PC-3 (cell line): Measurements from ENCODE around the gene MAFF. TPM values are rescaled to one million over a fixed set of nuclear protein-coding genes. Genes with fewer than 3 reads are reported as not detected.

Experiments
- ATAC-seq: fragments of 200-7000 bp; cut with Tn5 transposase; 2 replicates; pipeline ENCODE4 v1.9.1; 2020; ENCODE audit warnings: mild to moderate bottlenecking, moderate library complexity
- BruUV-seq: library from RNA; stranded (reverse); fragments of 400-500 nt; replicated peaks from 2 replicates; lab custom pipeline; 2021; lab: Mats Ljungman, UMichigan
- CTCF ChIA-PET: fragments of 300-600 bp; sonication (Branson Sonifier 250); formaldehyde crosslinking; loops from one replicate; lab custom pipeline; 2022; ENCODE audit warnings: antibody characterized with exemption; lab: Charles Lee
- POLR2A ChIA-PET: fragments of 300-600 bp; sonication (Branson Sonifier 250); formaldehyde crosslinking; loops from one replicate; lab custom pipeline; 2022; ENCODE audit warnings: antibody characterized with exemption; ENCODE audit not compliant: unreplicated experiment; lab: Charles Lee
- DNase-seq: peaks from one replicate; pipeline ENCODE4 v3.0.0-alpha.2; 2015
- H2AFZ ChIP-seq: fragments of 300-600 bp; sonication (generic); 2 replicates; pipeline ENCODE4 v1.6.0; 2016; ENCODE audit warnings: antibody characterized with exemption, low read length
- H3F3A ChIP-seq: fragments of 300-600 bp; sonication (generic); one replicate; pipeline ENCODE4 v1.6.0; 2017; ENCODE audit warnings: antibody characterized with exemption, low read length, control low read depth, mild to moderate bottlenecking; ENCODE audit not compliant: unreplicated experiment
- H3K27ac ChIP-seq: fragments of 300-600 bp; sonication (generic); 2 replicates; pipeline ENCODE4 v1.5.1; 2016; ENCODE audit warnings: mild to moderate bottlenecking, low read length
- H3K27me3 ChIP-seq: fragments of 300-600 bp; sonication (generic); 2 replicates; pipeline ENCODE4 v1.6.1; 2016; ENCODE audit warnings: low read length, mixed read lengths
- H3K36me3 ChIP-seq: fragments of 300-600 bp; sonication (generic); 2 replicates; pipeline ENCODE4 v1.6.1; 2016; ENCODE audit warnings: low read depth, mixed run types, low read length, mixed read lengths
- H3K4me1 ChIP-seq: fragments of 300-600 bp; sonication (generic); 2 replicates; pipeline ENCODE4 v1.5.1; 2016; ENCODE audit warnings: low read length; ENCODE audit not compliant: insufficient read depth
- H3K4me2 ChIP-seq: fragments of 300-600 bp; sonication (generic); 2 replicates; pipeline ENCODE4 v1.6.0; 2016; ENCODE audit warnings: low read length
- H3K4me3 ChIP-seq: fragments of 300-600 bp; sonication (generic); 2 replicates; pipeline ENCODE4 v1.5.1; 2016; ENCODE audit warnings: mild to moderate bottlenecking, low read length, mixed read lengths
- H3K79me2 ChIP-seq: fragments of 300-600 bp; sonication (generic); 2 replicates; pipeline ENCODE4 v1.6.1; 2017; ENCODE audit warnings: low read length, mixed read lengths
- H3K9ac ChIP-seq: fragments of 300-600 bp; sonication (generic); 2 replicates; pipeline ENCODE4 v1.6.0; 2016; ENCODE audit warnings: mild to moderate bottlenecking, low read length
- H3K9me2 ChIP-seq: fragments of 300-600 bp; sonication (generic); replicated peaks from 2 replicates; pipeline ENCODE4 v1.6.1; 2016; ENCODE audit warnings: mixed run types, low read length, mixed read lengths
- H3K9me3 ChIP-seq: fragments of 300-600 bp; sonication (generic); 2 replicates; pipeline ENCODE4 v1.6.1; 2016; ENCODE audit warnings: low read length, mixed read lengths
- H4K20me1 ChIP-seq: fragments of 300-600 bp; sonication (generic); 2 replicates; pipeline ENCODE4 v1.6.1; 2016; ENCODE audit warnings: low read length, mixed read lengths
- CTCF ChIP-seq: fragments of 300-600 bp; sonication (generic); conservative IDR thresholded peaks from 2 replicates; pipeline ENCODE4 v1.5.1; 2017; ENCODE audit warnings: antibody characterized with exemption, low read depth, mild to moderate bottlenecking, low read length
- EZH2 ChIP-seq: fragments of 300-600 bp; sonication (generic); IDR thresholded peaks from one replicate; pipeline ENCODE4 v1.6.1; 2017; ENCODE audit warnings: antibody characterized with exemption, mild to moderate bottlenecking, low read length; ENCODE audit not compliant: unreplicated experiment
- EZH2phosphoT487 ChIP-seq: fragments of 300-600 bp; sonication (generic); IDR thresholded peaks from 2 replicates; pipeline ENCODE4 v1.6.1; 2018; ENCODE audit warnings: mild to moderate bottlenecking, antibody characterized with exemption, low read length, borderline replicate concordance
- intact Hi-C: fragments of 100-400 bp; cut with micrococcal nuclease; formaldehyde crosslinking; loops from 2 replicates; pipeline ENCODE4 v1.9.0; 2023
- total RNA-seq: library from RNA; depleted of rRNA; stranded (reverse); fragments of >200 nt; gene quantifications from 2 replicates; pipeline ENCODE4 v1.2.3, GENCODE V29; 2014

The MAFF gene
- total RNA-seq, 1 experiment from 2014 or later: 72.6 TPM

GRCh38 chr22:38191731-38192474 lies 9.9 kb upstream of the MAFF start:
- no peaks in the 10 kb centered on the region for H3K9me2 ChIP-seq
- no peak overlapping the region for H2AFZ ChIP-seq
- H3K9me3 ChIP-seq: no peaks in the 10 kb centered on the region
- H3K27ac ChIP-seq: no peak overlapping the region
- H3K27me3 ChIP-seq: no peaks in the 10 kb centered on the region
- H4K20me1 ChIP-seq: no peaks in the 10 kb centered on the region
- no peak for ATAC-seq
- H3K4me2 ChIP-seq: no peak overlapping the region
- POLR2A ChIA-PET: no interaction called here
- H3K4me3 ChIP-seq: no peak overlapping the region
- H3K79me2 ChIP-seq: no peaks in the 10 kb centered on the region
- TF ChIP-seq EZH2phosphoT487: no peak
- no peak for TF ChIP-seq CTCF
- TF ChIP-seq EZH2: no peak
- no peaks in the 10 kb centered on the region for H3F3A ChIP-seq
- DNase-seq: no peak
- no TSS peak for BruUV-seq
- CTCF ChIA-PET: no interaction called here
- H3K9ac ChIP-seq: no peak overlapping the region
- H3K4me1 ChIP-seq: peaks cover 10% of the 10 kb centered on the region; the same call in 1 of the 2 replicates
- intact Hi-C loops: no loop called here
- H3K36me3 ChIP-seq: no peaks in the 10 kb centered on the region

- Histone ChIP-seq H4K20me1 (no peaks in the 10 kb centered on the region), H3K9ac (no peak overlapping the region), H3K27me3 (no peaks in the 10 kb centered on the region), H3K27ac (no peak overlapping the region), H3F3A (no peaks in the 10 kb centered on the region), H3K9me3 (no peaks in the 10 kb centered on the region), H3K4me3 (no peak overlapping the region), H3K4me2 (no peak overlapping the region), H3K9me2 (no peaks in the 10 kb centered on the region), H3K36me3 (no peaks in the 10 kb centered on the region), H3K79me2 (no peaks in the 10 kb centered on the region), H2AFZ (no peak overlapping the region), H3K4me1 (peaks cover 9% of the 10 kb centered on the region; the same call in 1 of the 2 replicates)
- DNase-seq (no peak), ATAC-seq (no peak)
- ChIA-PET CTCF (no interaction called here), POLR2A (no interaction called here)
- no TSS peak for BruUV-seq
- intact Hi-C loops: no loop called here
- TF ChIP-seq EZH2: no peak
- no peak for TF ChIP-seq CTCF
- no peak for TF ChIP-seq EZH2phosphoT487
Measured at GRCh38 chr22:38192475-38192863, 9.3 kb upstream of the MAFF start.

- no peaks in the 10 kb centered on the region for H3K9me2 ChIP-seq
- no peaks in the 10 kb centered on the region for H3K27me3 ChIP-seq
- H3K9me3 ChIP-seq: no peaks in the 10 kb centered on the region
- H3K9ac ChIP-seq: no peak overlapping the region
- TF ChIP-seq EZH2 (no peak), EZH2phosphoT487 (no peak), CTCF (no peak)
- 0 out of 2 replicates have a peak, but pooled peaks cover 5% of the 10 kb centered on the region for H3K4me1 ChIP-seq
- H3K4me3 ChIP-seq: no peak overlapping the region
- POLR2A ChIA-PET: no interaction called here
- ATAC-seq (no peak), DNase-seq (no peak)
- no peaks in the 10 kb centered on the region for H4K20me1 ChIP-seq
- H3K27ac ChIP-seq: no peak overlapping the region
- H2AFZ ChIP-seq: no peak overlapping the region
- intact Hi-C loops: no loop called here
- H3K4me2 ChIP-seq: no peak overlapping the region
- CTCF ChIA-PET: no interaction called here
- H3F3A ChIP-seq: no peaks in the 10 kb centered on the region
- H3K36me3 ChIP-seq: no peaks in the 10 kb centered on the region
- BruUV-seq: no TSS peak
- no peaks in the 10 kb centered on the region for H3K79me2 ChIP-seq
Measured at GRCh38 chr22:38193580-38193979, 8.2 kb upstream of the MAFF start.
